ENCODE results near the gene ADRA2C.

The ADRA2C gene

DNA sequence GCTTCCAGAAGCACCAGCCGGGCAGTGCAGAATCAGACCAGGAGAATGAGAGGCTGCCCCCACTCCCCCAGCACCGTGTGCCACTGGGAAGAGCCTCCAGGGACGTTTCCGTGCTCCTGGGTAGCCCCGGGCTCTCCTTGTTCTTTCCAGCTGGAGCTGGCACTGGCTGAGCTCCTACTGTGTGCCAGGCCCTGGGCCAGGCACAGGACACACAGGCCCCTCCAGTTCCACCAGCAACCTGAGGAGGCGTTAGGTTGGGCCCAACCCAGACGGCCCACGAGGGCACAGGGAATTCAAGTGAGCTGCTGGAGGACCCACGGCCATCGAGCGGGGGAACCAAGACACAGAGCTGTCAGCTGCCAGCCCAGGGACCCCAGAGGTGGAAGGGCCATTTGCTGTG, 15.9 kb upstream of the ADRA2C start:
- Histone ChIP-seq H3K9me3 (ENCODE audit: insufficient read depth, low read length) (no peaks in the 10 kb centered on the region), H3K9me2 (replicated peaks; ENCODE audit: insufficient read depth, low read length) (no peaks in the 10 kb centered on the region), H2AFZ (ENCODE audit: low read depth, low read length, severe bottlenecking) (no peak overlapping the region), H4K20me1 (ENCODE audit: low read depth, low read length) (no peaks in the 10 kb centered on the region), H3K4me2 (ENCODE audit: low read depth, low read length, poor library complexity, severe bottlenecking) (no peak overlapping the region), H3F3A (ENCODE audit: insufficient read depth) (no peaks in the 10 kb centered on the region), H3K27me3 (ENCODE audit: low read length) (no peaks in the 10 kb centered on the region), H3K4me3 (ENCODE audit: insufficient read depth, low read length, poor library complexity, severe bottlenecking) (no peak overlapping the region), H3K79me2 (ENCODE audit: insufficient read depth, low read length) (no peaks in the 10 kb centered on the region), H3K9ac (ENCODE audit: low read length) (no peak overlapping the region), H3K36me3 (ENCODE audit: low read length) (no peaks in the 10 kb centered on the region), H3K27ac (ENCODE audit: low read depth, low read length) (no peak overlapping the region)
- TF ChIP-seq, protein P1, sequence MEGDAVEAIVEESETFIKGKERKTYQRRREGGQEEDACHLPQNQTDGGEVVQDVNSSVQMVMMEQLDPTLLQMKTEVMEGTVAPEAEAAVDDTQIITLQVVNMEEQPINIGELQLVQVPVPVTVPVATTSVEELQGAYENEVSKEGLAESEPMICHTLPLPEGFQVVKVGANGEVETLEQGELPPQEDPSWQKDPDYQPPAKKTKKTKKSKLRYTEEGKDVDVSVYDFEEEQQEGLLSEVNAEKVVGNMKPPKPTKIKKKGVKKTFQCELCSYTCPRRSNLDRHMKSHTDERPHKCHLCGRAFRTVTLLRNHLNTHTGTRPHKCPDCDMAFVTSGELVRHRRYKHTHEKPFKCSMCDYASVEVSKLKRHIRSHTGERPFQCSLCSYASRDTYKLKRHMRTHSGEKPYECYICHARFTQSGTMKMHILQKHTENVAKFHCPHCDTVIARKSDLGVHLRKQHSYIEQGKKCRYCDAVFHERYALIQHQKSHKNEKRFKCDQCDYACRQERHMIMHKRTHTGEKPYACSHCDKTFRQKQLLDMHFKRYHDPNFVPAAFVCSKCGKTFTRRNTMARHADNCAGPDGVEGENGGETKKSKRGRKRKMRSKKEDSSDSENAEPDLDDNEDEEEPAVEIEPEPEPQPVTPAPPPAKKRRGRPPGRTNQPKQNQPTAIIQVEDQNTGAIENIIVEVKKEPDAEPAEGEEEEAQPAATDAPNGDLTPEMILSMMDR (IDR thresholded peaks at IDR 0.05; ENCODE audit: insufficient read depth, low read length, poor library complexity, severe bottlenecking), result no peak

GRCh38 chr4:3752022-3752421, 14.2 kb upstream of the ADRA2C start:
- Histone ChIP-seq H3K36me3 (ENCODE audit: low read length) (no peaks in the 10 kb centered on the region), H3K79me2 (ENCODE audit: insufficient read depth, low read length) (no peaks in the 10 kb centered on the region), H3K4me2 (ENCODE audit: low read depth, low read length, poor library complexity, severe bottlenecking) (no peak overlapping the region), H3K27ac (ENCODE audit: low read depth, low read length) (no peak overlapping the region), H3K4me3 (ENCODE audit: insufficient read depth, low read length, poor library complexity, severe bottlenecking) (no peak overlapping the region), H3K9me2 (replicated peaks; ENCODE audit: insufficient read depth, low read length) (no peaks in the 10 kb centered on the region), H4K20me1 (ENCODE audit: low read depth, low read length) (no peaks in the 10 kb centered on the region), H3K9me3 (ENCODE audit: insufficient read depth, low read length) (no peaks in the 10 kb centered on the region), H3K27me3 (ENCODE audit: low read length) (no peaks in the 10 kb centered on the region), H3F3A (ENCODE audit: insufficient read depth) (no peaks in the 10 kb centered on the region), H2AFZ (ENCODE audit: low read depth, low read length, severe bottlenecking) (no peak overlapping the region), H3K9ac (ENCODE audit: low read length) (no peak overlapping the region)
- TF ChIP-seq, protein P1 (IDR thresholded peaks at IDR 0.05; ENCODE audit: insufficient read depth, low read length, poor library complexity, severe bottlenecking), result no peak
- no peak for TF ChIP-seq EZH2phosphoT487 (conservative IDR thresholded peaks at IDR 0.05; ENCODE audit: low read length)

GRCh38 chr4:3753726-3754412, 12.3 kb upstream of the ADRA2C start:
- Histone ChIP-seq H3K9me2 (replicated peaks; ENCODE audit: insufficient read depth, low read length) (no peaks in the 10 kb centered on the region), H3K4me2 (ENCODE audit: low read depth, low read length, poor library complexity, severe bottlenecking) (no peak overlapping the region), H3K36me3 (ENCODE audit: low read length) (no peaks in the 10 kb centered on the region), H3K27me3 (ENCODE audit: low read length) (no peaks in the 10 kb centered on the region), H3K9me3 (ENCODE audit: insufficient read depth, low read length) (no peaks in the 10 kb centered on the region), H4K20me1 (ENCODE audit: low read depth, low read length) (no peaks in the 10 kb centered on the region), H3F3A (ENCODE audit: insufficient read depth) (no peaks in the 10 kb centered on the region), H2AFZ (ENCODE audit: low read depth, low read length, severe bottlenecking) (no peak overlapping the region), H3K27ac (ENCODE audit: low read depth, low read length) (no peak overlapping the region), H3K9ac (ENCODE audit: low read length) (no peak overlapping the region), H3K4me3 (ENCODE audit: insufficient read depth, low read length, poor library complexity, severe bottlenecking) (no peak overlapping the region), H3K79me2 (ENCODE audit: insufficient read depth, low read length) (no peaks in the 10 kb centered on the region)
- TF ChIP-seq EZH2phosphoT487 (conservative IDR thresholded peaks at IDR 0.05; ENCODE audit: low read length), result no peak
- TF ChIP-seq, protein P1 (IDR thresholded peaks at IDR 0.05; ENCODE audit: insufficient read depth, low read length, poor library complexity, severe bottlenecking), result no peak

Data from SU-DHL-6 (cell line).